ENCODE measurements around the gene SLC35D1.
"Not testable (repeated sequence)": the region's sequence is repeated elsewhere in the genome, so short reads cannot be mapped to it uniquely, and the experiment has no call there.

SLC35D1 gene

GRCh38 chr1:66993076-66993475 is 60.9 kb downstream of the SLC35D1 start:
- no peak for DNase-seq

DNA sequence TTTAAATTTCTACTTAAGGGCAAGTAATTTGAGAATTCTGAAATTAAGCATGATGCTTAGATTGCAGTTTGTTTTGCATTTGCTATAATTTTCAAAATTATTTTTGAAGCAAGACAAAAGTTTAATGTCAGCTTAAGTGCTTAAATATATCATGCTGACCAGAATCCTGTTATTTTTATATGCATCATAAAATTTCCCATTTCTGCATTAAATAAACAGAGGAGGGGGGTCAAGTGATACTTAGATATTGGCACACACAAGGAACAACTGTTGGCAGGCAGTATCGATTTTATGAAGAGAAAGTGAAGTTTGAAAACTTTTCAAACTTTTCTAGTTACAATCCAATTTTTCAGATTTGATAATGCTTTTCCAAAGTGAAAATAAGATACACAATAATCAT is 68.1 kb downstream of the SLC35D1 start:
- no peak for DNase-seq

DNA sequence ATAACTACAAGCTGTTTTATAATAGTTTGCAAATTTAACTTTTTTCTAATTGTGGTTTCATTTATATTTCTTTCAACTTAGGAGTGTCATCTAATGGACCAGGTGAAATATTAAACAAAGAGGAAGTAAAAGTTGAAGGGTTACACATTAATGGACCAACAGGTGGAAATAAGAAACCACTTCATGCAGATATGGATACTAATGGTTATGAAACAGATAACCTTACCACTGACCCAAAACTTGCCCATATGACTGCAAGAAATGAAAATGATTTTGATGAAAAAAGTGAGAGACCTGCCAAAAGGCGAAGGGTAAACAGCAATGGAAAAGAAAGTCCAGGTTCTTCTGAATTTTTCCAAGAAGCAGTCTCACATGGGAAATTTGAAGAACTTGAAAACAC is 69.5 kb downstream of the SLC35D1 start:
- no peak for DNase-seq

DNA sequence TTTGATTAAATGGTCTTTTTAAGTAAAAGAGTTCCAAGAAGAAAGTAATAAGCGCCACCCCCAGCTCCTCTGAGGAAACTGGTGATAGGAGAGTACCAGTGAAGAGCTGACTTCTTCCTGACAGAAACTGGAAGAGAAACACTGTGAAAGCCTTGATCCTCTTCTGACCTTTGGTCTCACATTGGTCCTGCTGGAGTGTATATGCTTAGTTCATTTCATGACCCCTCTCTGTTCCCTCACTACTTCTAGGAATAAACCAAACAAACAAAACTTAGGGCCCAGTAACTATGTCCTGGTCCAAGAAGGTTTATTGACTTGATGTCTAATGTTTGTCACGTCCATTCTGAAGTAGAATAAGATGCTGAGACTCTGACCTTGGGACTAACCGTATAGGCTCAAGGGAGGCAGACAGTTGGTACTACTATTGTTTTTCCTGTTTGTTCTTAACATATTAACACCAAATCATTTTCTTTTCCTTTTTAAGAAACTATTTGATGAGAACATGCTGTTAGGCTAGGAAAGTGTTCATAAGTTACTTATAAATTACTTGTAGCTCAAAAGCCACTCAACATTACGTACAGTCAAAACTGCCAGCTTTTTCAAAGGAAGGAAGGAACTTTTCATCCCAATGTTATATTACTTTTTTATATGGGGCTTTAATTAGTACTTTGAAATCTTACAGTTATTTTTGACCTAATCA is 71.2 kb downstream of the SLC35D1 start:
- DNase-seq = no peak

GRCh38 chr1:66981679-66982078 is 72.3 kb downstream of the SLC35D1 start:
- peak in 28 of 56 donors; percentile 1 to 62 (median 20) for DNase-seq

DNA sequence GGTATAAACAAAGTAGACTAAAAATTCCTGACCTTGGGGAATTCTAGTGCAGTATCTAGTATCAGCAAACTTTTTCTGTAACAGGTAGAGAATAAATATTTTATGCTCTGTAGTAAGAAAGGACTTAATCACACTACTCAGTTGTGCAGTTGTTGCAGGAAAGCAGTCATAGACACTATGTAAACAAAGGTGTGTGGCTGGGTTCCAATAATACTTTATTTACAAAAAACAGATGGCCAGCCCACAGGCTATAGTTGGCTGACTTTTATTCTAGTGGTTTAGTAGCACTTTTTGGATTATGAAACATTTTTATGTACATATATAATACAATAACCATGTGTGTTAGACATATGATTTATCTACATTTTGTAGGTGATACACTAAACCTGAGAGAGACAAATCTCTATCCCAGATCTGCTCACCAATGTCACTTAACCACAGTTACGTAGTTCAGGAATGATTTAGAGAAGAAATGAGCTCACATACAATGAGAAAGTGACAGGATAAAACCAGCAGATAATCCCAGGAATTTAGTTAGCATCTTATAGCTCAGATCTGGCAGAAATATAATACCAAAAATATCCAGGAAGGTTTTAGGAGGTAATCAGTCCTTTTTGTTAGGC is 73.1 kb downstream of the SLC35D1 start:
- no peak for DNase-seq

GRCh38 chr1:66979621-66980020 is 74.3 kb downstream of the SLC35D1 start:
- DNase-seq = not testable (repeated sequence)

- DNase-seq = no peak
Measured at GRCh38 chr1:66978201-66978600, 75.7 kb downstream of the SLC35D1 start.

- no peak for DNase-seq
Measured at GRCh38 chr1:66968574-66968973, 85.4 kb downstream of the SLC35D1 start.

DNA sequence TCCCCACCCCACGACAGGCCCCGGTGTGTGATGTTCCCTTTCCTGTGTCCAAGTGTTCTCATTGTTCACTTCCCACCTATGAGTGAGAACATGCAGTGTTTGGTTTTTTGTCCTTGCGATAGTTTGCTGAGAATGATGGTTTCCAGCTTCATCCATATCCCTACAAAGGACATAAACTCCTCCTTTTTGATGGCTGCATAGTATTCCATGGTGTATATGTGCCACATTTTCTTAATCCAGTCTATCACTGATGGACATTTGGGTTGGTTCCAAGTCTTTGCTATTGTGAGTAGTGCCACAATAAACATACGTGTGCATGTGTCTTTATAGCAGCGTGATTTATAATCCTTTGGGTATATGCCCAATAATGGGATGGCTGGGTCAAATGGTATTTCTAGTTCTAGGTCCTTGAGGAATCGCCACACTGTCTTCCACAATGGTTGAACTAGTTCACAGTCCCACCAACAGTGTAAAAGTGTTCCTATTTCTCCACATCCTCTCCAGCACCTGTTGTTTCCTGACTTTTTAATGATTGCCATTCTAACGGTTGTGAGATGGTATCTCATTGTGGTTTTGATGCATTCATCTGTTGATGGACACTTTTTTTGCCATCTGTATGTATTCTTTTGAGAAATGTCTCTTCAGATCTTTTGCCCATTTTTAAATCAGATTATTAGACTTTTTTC is 87.6 kb downstream of the SLC35D1 start:
- DNase-seq = not testable (repeated sequence)

DNA sequence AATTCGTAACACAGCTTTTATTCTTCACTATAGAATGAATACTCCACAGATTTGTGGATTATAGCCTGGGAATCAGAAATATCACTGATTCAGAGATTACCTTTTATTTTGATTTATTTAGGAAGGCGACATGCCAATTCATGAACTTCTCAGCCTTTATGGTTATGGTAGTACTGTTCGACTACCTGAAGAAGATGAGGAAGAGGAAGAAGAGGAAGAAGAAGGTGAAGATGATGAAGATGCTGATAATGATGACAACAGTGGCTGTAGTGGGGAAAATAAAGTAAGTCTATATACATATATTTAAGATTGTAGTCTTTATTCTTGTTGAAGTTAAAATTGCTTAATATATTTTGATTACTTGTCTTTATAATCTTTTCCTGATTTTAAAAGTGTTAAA is 96.0 kb downstream of the SLC35D1 start:
- DNase-seq = no peak

- DNase-seq = no peak
Measured at GRCh38 chr1:66954208-66954607, 99.7 kb downstream of the SLC35D1 start.

GRCh38 chr1:66951513-66951912 is 102.4 kb downstream of the SLC35D1 start:
- no peak for DNase-seq
